Epithelial cell of umbilical artery (primary cell): ENCODE data around the gene LRRIQ4. TPM values are rescaled to one million over a fixed set of nuclear protein-coding genes. Genes with fewer than 3 reads are reported as not detected.

Experiments used
- total RNA-seq: library from RNA; depleted of rRNA; stranded (reverse); fragments of >200 nt; gene quantifications from 2 replicates; pipeline ENCODE4 v1.2.3, GENCODE V29; 2014

LRRIQ4 gene
- total RNA-seq = not detected in 2 replicates

GRCh38 chr3:169812332-169813235, at the start of gene LRRIQ4, which contains the start of gene LRRC34:
Gene LRRIQ4, plus strand, starts transcription at chr3:169812870. Its CDS starts 9,052 bp downstream, at chr3:169821922.
Gene LRRC34, minus strand, starts transcription at chr3:169812904. Its CDS starts 356 bp downstream, at chr3:169812548.

GRCh38 chr3:169764882-169765612, 47.6 kb upstream of the LRRIQ4 start, which contains the start of gene TERC:
Gene TERC, minus strand, starts transcription at chr3:169765060.

GRCh38 chr3:169769287-169770181, 43.1 kb upstream of the LRRIQ4 start, which contains the start of gene ACTRT3:
Gene ACTRT3, minus strand, starts transcription at chr3:169769561. Its CDS starts 41 bp downstream, at chr3:169769520.

GRCh38 chr3:169772897-169773816, 39.5 kb upstream of the LRRIQ4 start, which contains the start of gene MYNN:
Gene MYNN, plus strand, starts transcription at chr3:169773396. Its CDS starts 900 bp downstream, at chr3:169774296.

GRCh38 chr3:169869484-169870220, 57.0 kb downstream of the LRRIQ4 start, which contains the start of gene LRRC31:
Gene LRRC31, minus strand, starts transcription at chr3:169869935. Its CDS starts 128 bp downstream, at chr3:169869807.

Other genes starting within 250 kb of the LRRIQ4 start
- gene MECOM, start 149.2 kb upstream of the LRRIQ4 start, total RNA-seq = 127 and 137 TPM in 2 replicates
- 312 and 747 TPM in 2 replicates for gene TERC, start 47.8 kb upstream of the LRRIQ4 start, total RNA-seq
- 5.5 and 6.2 TPM in 2 replicates for gene ACTRT3, start 43.3 kb upstream of the LRRIQ4 start, total RNA-seq
- gene MYNN, start 39.5 kb upstream of the LRRIQ4 start, total RNA-seq = 18.2 and 20.8 TPM in 2 replicates
- gene LRRC34, start within 50 bp of the LRRIQ4 start, total RNA-seq = 0.97 and 5.0 TPM in 2 replicates
- gene LRRC31, start 57.1 kb downstream of the LRRIQ4 start, total RNA-seq = not detected in 2 replicates
- not detected in 2 replicates for gene SAMD7, start 98.7 kb downstream of the LRRIQ4 start, total RNA-seq
- 33.5 and 38.0 TPM in 2 replicates for gene SEC62, start 153.9 kb downstream of the LRRIQ4 start, total RNA-seq
- 0.97 and 1.2 TPM in 2 replicates for gene GPR160, start 225.1 kb downstream of the LRRIQ4 start, total RNA-seq